GM12878 (cell line): ENCODE data around the gene EPB41L2. TPM values are rescaled to one million over a fixed set of nuclear protein-coding genes. Genes with fewer than 3 reads are reported as not detected.

Experiments used
- ATAC-seq: fragments of 200-7000 bp; cut with Tn5 transposase; 3 replicates; pipeline ENCODE4 v1.9.1; 2020; ENCODE audit warnings: mild to moderate bottlenecking, moderate library complexity
- BruUV-seq: library from RNA; stranded (reverse); fragments of 400-500 nt; replicated peaks from 2 replicates; lab custom pipeline; 2021; lab: Mats Ljungman, UMichigan
- CTCF ChIA-PET: fragments of 300-600 bp; sonication (Branson Sonifier 250); formaldehyde crosslinking; extraction: SDS; loops from one replicate; lab custom pipeline; 2021; ENCODE audit warnings: inconsistent platforms; lab: Yijun Ruan, JAX
- POLR2A ChIA-PET: fragments of 350-600 bp; formaldehyde crosslinking; extraction: SDS; loops from one replicate; lab custom pipeline; 2021; ENCODE audit warnings: inconsistent platforms; lab: Charles Lee
- RAD21 ChIA-PET: fragments of 300-600 bp; sonication (Branson Sonifier 250); formaldehyde crosslinking; loops from one replicate; lab custom pipeline; 2023; ENCODE audit warnings: antibody characterized with exemption; ENCODE audit not compliant: unreplicated experiment; lab: Charles Lee
- SMC1A ChIA-PET: fragments of 300-600 bp; sonication (Branson Sonifier 250); formaldehyde crosslinking; loops from one replicate; lab custom pipeline; 2023; ENCODE audit not compliant: unreplicated experiment, uncharacterized antibody; lab: Charles Lee
- DNase-seq: peaks from one replicate; pipeline ENCODE4 v3.0.0-alpha.2; 2011; ENCODE audit warnings: low read depth, low spot score
- FAIRE-seq: peaks from 3 replicates; lab custom pipeline; 2011; peaks lifted over from hg19 to GRCh38; lab: Jason Lieb, UNC
- H2AFZ ChIP-seq: 2 replicates; pipeline ENCODE4 v1.6.0; 2011; ENCODE audit warnings: low read depth, low read length, control low read depth; ENCODE audit not compliant: control insufficient read depth
- H3K27ac ChIP-seq: 2 replicates; pipeline ENCODE4 v1.5.1; 2011; ENCODE audit warnings: control low read depth; ENCODE audit not compliant: control insufficient read depth, insufficient read depth
- H3K27me3 ChIP-seq, 2 experiments: replicated peaks in 1 of 2; 2 replicates each; pipeline versions ENCODE4 v1.6.0 to v1.6.1; 2011; ENCODE audit warnings: low read length in 1 of 2; ENCODE audit not compliant: control insufficient read depth in 2 of 2, insufficient read depth in 2 of 2
- H3K36me3 ChIP-seq, 2 experiments: 2 replicates each; pipeline ENCODE4 v1.5.1; 2011; ENCODE audit warnings: low read length in 1 of 2; ENCODE audit not compliant: control insufficient read depth in 2 of 2, insufficient read depth in 2 of 2
- H3K4me1 ChIP-seq: 2 replicates; pipeline ENCODE4 v1.6.1; 2011; ENCODE audit warnings: mild to moderate bottlenecking, low read length, moderate library complexity, mixed read lengths; ENCODE audit not compliant: control insufficient read depth, insufficient read depth
- H3K4me2 ChIP-seq: 2 replicates; pipeline ENCODE4 v1.6.0; 2011; ENCODE audit warnings: control low read depth; ENCODE audit not compliant: control insufficient read depth, insufficient read depth
- H3K4me3 ChIP-seq: fragments of 200-600 bp; sonication (generic); 2 replicates; pipeline ENCODE4 v1.5.1; 2016
- H3K79me2 ChIP-seq: 2 replicates; pipeline ENCODE4 v1.6.0; 2011; ENCODE audit warnings: low read length; ENCODE audit not compliant: control insufficient read depth, insufficient read depth
- H3K9ac ChIP-seq: 2 replicates; pipeline ENCODE4 v1.8.0; 2011; ENCODE audit warnings: low read length, control low read depth, mixed read lengths; ENCODE audit not compliant: control insufficient read depth, insufficient read depth
- H3K9me3 ChIP-seq: replicated peaks from 3 replicates; pipeline ENCODE4 v1.5.1; 2011; ENCODE audit warnings: mild to moderate bottlenecking, low read length; ENCODE audit not compliant: control insufficient read depth, insufficient read depth
- H4K20me1 ChIP-seq: 2 replicates; pipeline ENCODE4 v1.6.0; 2011; ENCODE audit not compliant: control insufficient read depth, insufficient read depth
- EGR1 ChIP-seq, 2 experiments: IDR thresholded peaks; 1 replicate in 1 of 2; 2 replicates in 1 of 2; pipeline ENCODE4 v1.6.1; 2011 to 2012; ENCODE audit warnings: low read depth in 2 of 2, low read length in 2 of 2, borderline replicate concordance in 1 of 2, mild to moderate bottlenecking in 1 of 2, moderate library complexity in 1 of 2
- FOS ChIP-seq: IDR thresholded peaks from 3 replicates; pipeline ENCODE4 v1.6.1; 2011; ENCODE audit warnings: borderline replicate concordance; ENCODE audit not compliant: insufficient read length; ENCODE audit errors: extremely low read depth
- HCFC1 ChIP-seq: fragments of 150-350 bp; IDR thresholded peaks from 2 replicates; pipeline ENCODE4 v1.6.1; 2014; ENCODE audit warnings: low read length
- NBN ChIP-seq: fragments of 450-650 bp; IDR thresholded peaks from 2 replicates; pipeline ENCODE4 v1.6.1; 2016
- SMARCA5 ChIP-seq: fragments of 450-650 bp; IDR thresholded peaks from 2 replicates; pipeline ENCODE4 v1.6.1; 2017; ENCODE audit warnings: mild to moderate bottlenecking
- TARDBP ChIP-seq: IDR thresholded peaks from 2 replicates; pipeline ENCODE4 v1.6.1; 2016; ENCODE audit warnings: borderline replicate concordance
- ZNF687 ChIP-seq: fragments of 450-650 bp; IDR thresholded peaks from 2 replicates; pipeline ENCODE4 v1.6.1; 2017; ENCODE audit warnings: mild to moderate bottlenecking, moderate library complexity
- WGBS: methylation state at CpG from one replicate; pipeline ENCODE4 v1.1.6; 2016; ENCODE audit warnings: low lambda C conversion rate; ENCODE audit not compliant: insufficient replicate concordance, insufficient coverage; ENCODE audit errors: missing lambda C conversion rate; 5-methylcytosine and 5-hydroxymethylcytosine counted together
- in situ Hi-C: fragments of 300-500 bp; cut with MboI; formaldehyde crosslinking; loops from 9 replicates; pipeline ENCODE4 v1.14.3; 2018; ENCODE audit warnings: mixed read lengths
- intact Hi-C: fragments of 100-400 bp; cut with micrococcal nuclease; formaldehyde crosslinking; loops from one replicate; pipeline ENCODE4 v1.14.2; 2022; ENCODE audit not compliant: unreplicated experiment
- polyA plus RNA-seq, 11 experiments: library from polyadenylated mRNA; depleted of rRNA in 4 of 11; unstranded in 6 of 11; stranded (reverse) in 5 of 11; fragments of >200 nt; fragmentation: Nextera tagmentation in 4 of 11; fragmentation: Illumina TruSeq in 1 of 11; extraction: Ambion mirVana in 4 of 11; extraction: Trizol in 1 of 11; gene quantifications; 1 replicate in 1 of 11; 2 replicates in 10 of 11; pipeline versions ENCODE4 v1.2.1 to v1.2.3, GENCODE V29; 2011 to 2016; ENCODE audit warnings: inconsistent platforms in 2 of 11, missing spikeins in 2 of 11, low read depth in 1 of 11
- total RNA-seq, 4 experiments: library from RNA; depleted of rRNA in 3 of 4; stranded (reverse); fragments of >200 nt in 3 of 4; fragmentation: Illumina TruSeq in 1 of 4; extraction: Trizol in 1 of 4; gene quantifications; 2 replicates each; pipeline versions ENCODE4 v1.2.1 to v1.2.3, GENCODE V29; 2013 to 2021

EPB41L2 gene
- total and polyA plus RNA-seq, 10 of the 15 experiments (the other 5 are each of a cell fraction or from before 2014, with no cell fraction given), result 7.4 to 41.6 (median 19.0) TPM

GRCh38 chr6:131004387-131004755 is 58.7 kb downstream of the EPB41L2 start:
- WGBS, result 94% methylated on average over 1 of the region's 1 CpG
- no peaks in the 10 kb centered on the region for H4K20me1 ChIP-seq
- FAIRE-seq (no peak), DNase-seq (no peak), ATAC-seq (no peak)
- in situ Hi-C loops, result no loop called here
- H3K9me3 ChIP-seq, result no peaks in the 10 kb centered on the region; the same call in none of the 3 replicates
- SMC1A ChIA-PET, result interaction anchor here (1.2 to 2.3 kb wide), 3 partner anchors 10 to 56 kb away, joined by 4 to 7 read pairs (median 4); no protein-coding TSS in a partner anchor
- no peak for TF ChIP-seq NBN
- no peak for TF ChIP-seq EGR1 (IDR thresholded peaks at IDR 0.05; ENCODE audit: borderline replicate concordance in 1 of 2, low read depth in 2 of 2, low read length in 2 of 2)
- TF ChIP-seq FOS, result no peak
- TF ChIP-seq TARDBP, result no peak
- no peak for TF ChIP-seq SMARCA5
- TF ChIP-seq HCFC1, result no peak
- no peak for TF ChIP-seq ZNF687
- no peaks in the 10 kb centered on the region for H3K27me3 ChIP-seq
- no peak overlapping the region for H3K27ac ChIP-seq
- no peaks in the 10 kb centered on the region for H3K4me1 ChIP-seq
- H3K4me2 ChIP-seq, result no peak overlapping the region
- no peaks in the 10 kb centered on the region; the same call in 1 of the 2 replicates for H3K79me2 ChIP-seq
- POLR2A ChIA-PET, result no interaction called here
- H2AFZ ChIP-seq, result no peak overlapping the region
- intact Hi-C loops, result no loop called here
- RAD21 ChIA-PET, result interaction anchor here (1.2 kb wide), 1 partner anchor 112 kb away, joined by 7 read pairs; no protein-coding TSS in a partner anchor
- CTCF ChIA-PET, result interaction anchor here (0.9 to 1.6 kb wide), 2 partner anchors 9 to 112 kb away, joined by 3 to 4 read pairs; no protein-coding TSS in a partner anchor
- H3K9ac ChIP-seq, result no peak overlapping the region
- no peak overlapping the region for H3K4me3 ChIP-seq
- no peaks in the 10 kb centered on the region for H3K36me3 ChIP-seq
- BruUV-seq, result no TSS peak
